ENCODE measurements around the gene ATRN. TPM values are rescaled to one million over a fixed set of nuclear protein-coding genes. Genes with fewer than 3 reads are reported as not detected.

ATRN gene
- total and polyA plus RNA-seq, 2 of the 8 experiments (the other 6 are each of a cell fraction or from before 2014, with no cell fraction given): 12.0 to 17.4 TPM

DNA sequence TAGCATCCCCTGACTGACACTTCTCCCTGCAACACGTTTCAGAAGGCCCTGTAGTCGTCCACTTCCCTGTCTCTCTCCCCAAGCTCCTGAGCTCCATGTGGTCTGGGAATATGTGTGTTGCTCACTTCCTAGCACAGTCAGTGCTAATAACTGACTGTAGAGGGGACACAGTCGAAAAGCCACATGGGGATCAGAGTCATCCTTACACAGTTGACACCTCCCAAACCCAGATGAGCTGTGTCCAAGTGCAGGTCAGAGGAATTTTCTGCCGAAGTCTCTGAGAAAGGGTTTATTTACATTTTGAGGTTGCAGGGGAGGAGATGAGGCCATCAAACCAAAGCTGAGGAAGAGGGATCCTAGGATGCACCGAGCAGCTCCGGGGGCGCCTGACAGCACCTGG is 214.5 kb downstream of the ATRN start (continued):
- TF ChIP-seq, protein P1, sequence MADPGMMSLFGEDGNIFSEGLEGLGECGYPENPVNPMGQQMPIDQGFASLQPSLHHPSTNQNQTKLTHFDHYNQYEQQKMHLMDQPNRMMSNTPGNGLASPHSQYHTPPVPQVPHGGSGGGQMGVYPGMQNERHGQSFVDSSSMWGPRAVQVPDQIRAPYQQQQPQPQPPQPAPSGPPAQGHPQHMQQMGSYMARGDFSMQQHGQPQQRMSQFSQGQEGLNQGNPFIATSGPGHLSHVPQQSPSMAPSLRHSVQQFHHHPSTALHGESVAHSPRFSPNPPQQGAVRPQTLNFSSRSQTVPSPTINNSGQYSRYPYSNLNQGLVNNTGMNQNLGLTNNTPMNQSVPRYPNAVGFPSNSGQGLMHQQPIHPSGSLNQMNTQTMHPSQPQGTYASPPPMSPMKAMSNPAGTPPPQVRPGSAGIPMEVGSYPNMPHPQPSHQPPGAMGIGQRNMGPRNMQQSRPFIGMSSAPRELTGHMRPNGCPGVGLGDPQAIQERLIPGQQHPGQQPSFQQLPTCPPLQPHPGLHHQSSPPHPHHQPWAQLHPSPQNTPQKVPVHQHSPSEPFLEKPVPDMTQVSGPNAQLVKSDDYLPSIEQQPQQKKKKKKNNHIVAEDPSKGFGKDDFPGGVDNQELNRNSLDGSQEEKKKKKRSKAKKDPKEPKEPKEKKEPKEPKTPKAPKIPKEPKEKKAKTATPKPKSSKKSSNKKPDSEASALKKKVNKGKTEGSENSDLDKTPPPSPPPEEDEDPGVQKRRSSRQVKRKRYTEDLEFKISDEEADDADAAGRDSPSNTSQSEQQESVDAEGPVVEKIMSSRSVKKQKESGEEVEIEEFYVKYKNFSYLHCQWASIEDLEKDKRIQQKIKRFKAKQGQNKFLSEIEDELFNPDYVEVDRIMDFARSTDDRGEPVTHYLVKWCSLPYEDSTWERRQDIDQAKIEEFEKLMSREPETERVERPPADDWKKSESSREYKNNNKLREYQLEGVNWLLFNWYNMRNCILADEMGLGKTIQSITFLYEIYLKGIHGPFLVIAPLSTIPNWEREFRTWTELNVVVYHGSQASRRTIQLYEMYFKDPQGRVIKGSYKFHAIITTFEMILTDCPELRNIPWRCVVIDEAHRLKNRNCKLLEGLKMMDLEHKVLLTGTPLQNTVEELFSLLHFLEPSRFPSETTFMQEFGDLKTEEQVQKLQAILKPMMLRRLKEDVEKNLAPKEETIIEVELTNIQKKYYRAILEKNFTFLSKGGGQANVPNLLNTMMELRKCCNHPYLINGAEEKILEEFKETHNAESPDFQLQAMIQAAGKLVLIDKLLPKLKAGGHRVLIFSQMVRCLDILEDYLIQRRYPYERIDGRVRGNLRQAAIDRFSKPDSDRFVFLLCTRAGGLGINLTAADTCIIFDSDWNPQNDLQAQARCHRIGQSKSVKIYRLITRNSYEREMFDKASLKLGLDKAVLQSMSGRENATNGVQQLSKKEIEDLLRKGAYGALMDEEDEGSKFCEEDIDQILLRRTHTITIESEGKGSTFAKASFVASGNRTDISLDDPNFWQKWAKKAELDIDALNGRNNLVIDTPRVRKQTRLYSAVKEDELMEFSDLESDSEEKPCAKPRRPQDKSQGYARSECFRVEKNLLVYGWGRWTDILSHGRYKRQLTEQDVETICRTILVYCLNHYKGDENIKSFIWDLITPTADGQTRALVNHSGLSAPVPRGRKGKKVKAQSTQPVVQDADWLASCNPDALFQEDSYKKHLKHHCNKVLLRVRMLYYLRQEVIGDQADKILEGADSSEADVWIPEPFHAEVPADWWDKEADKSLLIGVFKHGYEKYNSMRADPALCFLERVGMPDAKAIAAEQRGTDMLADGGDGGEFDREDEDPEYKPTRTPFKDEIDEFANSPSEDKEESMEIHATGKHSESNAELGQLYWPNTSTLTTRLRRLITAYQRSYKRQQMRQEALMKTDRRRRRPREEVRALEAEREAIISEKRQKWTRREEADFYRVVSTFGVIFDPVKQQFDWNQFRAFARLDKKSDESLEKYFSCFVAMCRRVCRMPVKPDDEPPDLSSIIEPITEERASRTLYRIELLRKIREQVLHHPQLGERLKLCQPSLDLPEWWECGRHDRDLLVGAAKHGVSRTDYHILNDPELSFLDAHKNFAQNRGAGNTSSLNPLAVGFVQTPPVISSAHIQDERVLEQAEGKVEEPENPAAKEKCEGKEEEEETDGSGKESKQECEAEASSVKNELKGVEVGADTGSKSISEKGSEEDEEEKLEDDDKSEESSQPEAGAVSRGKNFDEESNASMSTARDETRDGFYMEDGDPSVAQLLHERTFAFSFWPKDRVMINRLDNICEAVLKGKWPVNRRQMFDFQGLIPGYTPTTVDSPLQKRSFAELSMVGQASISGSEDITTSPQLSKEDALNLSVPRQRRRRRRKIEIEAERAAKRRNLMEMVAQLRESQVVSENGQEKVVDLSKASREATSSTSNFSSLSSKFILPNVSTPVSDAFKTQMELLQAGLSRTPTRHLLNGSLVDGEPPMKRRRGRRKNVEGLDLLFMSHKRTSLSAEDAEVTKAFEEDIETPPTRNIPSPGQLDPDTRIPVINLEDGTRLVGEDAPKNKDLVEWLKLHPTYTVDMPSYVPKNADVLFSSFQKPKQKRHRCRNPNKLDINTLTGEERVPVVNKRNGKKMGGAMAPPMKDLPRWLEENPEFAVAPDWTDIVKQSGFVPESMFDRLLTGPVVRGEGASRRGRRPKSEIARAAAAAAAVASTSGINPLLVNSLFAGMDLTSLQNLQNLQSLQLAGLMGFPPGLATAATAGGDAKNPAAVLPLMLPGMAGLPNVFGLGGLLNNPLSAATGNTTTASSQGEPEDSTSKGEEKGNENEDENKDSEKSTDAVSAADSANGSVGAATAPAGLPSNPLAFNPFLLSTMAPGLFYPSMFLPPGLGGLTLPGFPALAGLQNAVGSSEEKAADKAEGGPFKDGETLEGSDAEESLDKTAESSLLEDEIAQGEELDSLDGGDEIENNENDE (IDR thresholded peaks at IDR 0.05; ENCODE audit: insufficient replicate concordance, low read length): no peak
- no peak for TF ChIP-seq RXRA (IDR thresholded peaks at IDR 0.05; ENCODE audit: insufficient read depth, low read depth, low read length)
- TF ChIP-seq BRCA1 (IDR thresholded peaks at IDR 0.05; ENCODE audit: low read depth, low read length): no peak
- TF ChIP-seq RNF2 (IDR thresholded peaks at IDR 0.05; ENCODE audit: borderline replicate concordance, low read depth, low read length, missing control alignments, poor library complexity, severe bottlenecking): no peak
- TF ChIP-seq CHD2 (IDR thresholded peaks at IDR 0.05; ENCODE audit: low read length): no peak

Measured in H1 (cell line).